CD14-positive monocyte (primary cell): Measurements from ENCODE around the gene MMP28. TPM values are rescaled to one million over a fixed set of nuclear protein-coding genes. Genes with fewer than 3 reads are reported as not detected.

Source experiments
- DNase-seq, 3 donors: peaks; one replicate each; pipeline ENCODE4 v3.0.0-alpha.2; 2011 to 2022
- H2AFZ ChIP-seq: 2 replicates; pipeline ENCODE4 v1.6.0; 2012; ENCODE audit warnings: mild to moderate bottlenecking, low read depth, low read length, inconsistent platforms; ENCODE audit not compliant: insufficient read depth, poor library complexity, severe bottlenecking
- H3K27ac ChIP-seq, 2 donors: 1 replicate in 1 of 2; 2 replicates in 1 of 2; pipeline ENCODE4 v1.5.1; 2012 to 2013; ENCODE audit warnings: low read length in 2 of 2, control low read depth in 1 of 2, inconsistent platforms in 1 of 2, low read depth in 1 of 2, mild to moderate bottlenecking in 1 of 2
- H3K27me3 ChIP-seq, 2 donors: one replicate each; pipeline versions ENCODE4 v1.6.0 to v1.6.1; 2011 to 2013; ENCODE audit warnings: low read length in 2 of 2; ENCODE audit not compliant: control insufficient read depth in 2 of 2, insufficient read depth in 2 of 2
- H3K36me3 ChIP-seq, 2 donors: replicated peaks in 1 of 2; 1 replicate in 1 of 2; 2 replicates in 1 of 2; pipeline versions ENCODE4 v1.5.1 to v1.6.1; 2012 to 2013; ENCODE audit warnings: low read length in 2 of 2, control low read depth in 1 of 2, inconsistent platforms in 1 of 2, mild to moderate bottlenecking in 1 of 2; ENCODE audit not compliant: insufficient read depth in 2 of 2, control insufficient read depth in 1 of 2
- H3K4me1 ChIP-seq, 2 donors: 1 replicate in 1 of 2; 2 replicates in 1 of 2; pipeline versions ENCODE4 v1.5.1 to v1.6.1; 2012 to 2013; ENCODE audit warnings: low read length in 2 of 2, control low read depth in 1 of 2, inconsistent platforms in 1 of 2, mild to moderate bottlenecking in 1 of 2, moderate library complexity in 1 of 2; ENCODE audit not compliant: insufficient read depth in 2 of 2, control insufficient read depth in 1 of 2
- H3K4me2 ChIP-seq: replicated peaks from 2 replicates; pipeline ENCODE3; 2012; ENCODE audit warnings: low read length, moderate library complexity, mild to moderate bottlenecking; ENCODE audit not compliant: poor library complexity, severe bottlenecking; ENCODE audit errors: extremely low read depth
- H3K4me3 ChIP-seq, 3 experiments: fragments of 200-600 bp in 1 of 3; sonication (generic) in 1 of 3; replicated peaks in 1 of 3; 1 replicate in 2 of 3; 2 replicates in 1 of 3; pipeline ENCODE4 v1.5.1; 2011 to 2013; ENCODE audit warnings: low read length in 3 of 3, mild to moderate bottlenecking in 3 of 3, control low read depth in 2 of 3, low read depth in 2 of 3, inconsistent platforms in 1 of 3, moderate library complexity in 1 of 3
- H3K79me2 ChIP-seq: 2 replicates; pipeline ENCODE4 v1.6.0; 2012; ENCODE audit warnings: mild to moderate bottlenecking, control low read depth, inconsistent platforms, low read length, moderate library complexity; ENCODE audit not compliant: insufficient read depth
- H3K9ac ChIP-seq: 2 replicates; pipeline ENCODE4 v1.6.0; 2017; ENCODE audit warnings: low read length, mild to moderate bottlenecking; ENCODE audit not compliant: insufficient read depth, poor library complexity, severe bottlenecking
- H3K9me3 ChIP-seq, 2 donors: replicated peaks in 1 of 2; 1 replicate in 1 of 2; 2 replicates in 1 of 2; pipeline versions ENCODE4 v1.5.1 to v1.6.1; 2012 to 2013; ENCODE audit warnings: low read length in 2 of 2, control low read depth in 1 of 2; ENCODE audit not compliant: control insufficient read depth in 1 of 2, insufficient read depth in 1 of 2
- H4K20me1 ChIP-seq: 2 replicates; pipeline ENCODE4 v1.6.0; 2012; ENCODE audit warnings: mild to moderate bottlenecking, low read length, control low read depth, moderate library complexity; ENCODE audit not compliant: insufficient read depth
- H3K27ac Mint-ChIP-seq, 7 donors: one replicate each; pipeline ENCODE4 v1.8.0; 2020; ENCODE audit warnings: mild to moderate bottlenecking in 7 of 7, mixed read lengths in 7 of 7, moderate library complexity in 6 of 7, inconsistent platforms in 2 of 7
- H3K27me3 Mint-ChIP-seq, 3 donors: one replicate each; pipeline ENCODE4 v1.8.0; 2021 to 2022; ENCODE audit warnings: low read depth in 3 of 3, mild to moderate bottlenecking in 3 of 3, mixed read lengths in 3 of 3, moderate library complexity in 3 of 3, inconsistent platforms in 1 of 3
- H3K36me3 Mint-ChIP-seq, 2 donors: one replicate each; pipeline ENCODE4 v1.8.0; 2020; ENCODE audit warnings: mixed read lengths in 2 of 2, inconsistent platforms in 1 of 2, mild to moderate bottlenecking in 1 of 2
- H3K4me1 Mint-ChIP-seq: one replicate; pipeline ENCODE4 v1.8.0; 2020; ENCODE audit warnings: mild to moderate bottlenecking, mixed read lengths
- H3K4me3 Mint-ChIP-seq, 2 donors: one replicate each; pipeline ENCODE4 v1.8.0; 2020; ENCODE audit warnings: mild to moderate bottlenecking in 2 of 2, mixed read lengths in 2 of 2, moderate library complexity in 1 of 2
- H3K9me3 Mint-ChIP-seq, 7 donors: one replicate each; pipeline ENCODE4 v1.8.0; 2020 to 2022; ENCODE audit warnings: mixed read lengths in 7 of 7, mild to moderate bottlenecking in 6 of 7, moderate library complexity in 6 of 7, inconsistent platforms in 2 of 7
- CTCF ChIP-seq: fragments of 200-600 bp; IDR thresholded peaks from one replicate; pipeline ENCODE4 v1.8.0; 2022; ENCODE audit warnings: antibody characterized with exemption, mild to moderate bottlenecking
- WGBS: methylation state at CpG from one replicate; pipeline ENCODE4 v1.1.5; 2013; ENCODE audit warnings: missing lambda C conversion rate; ENCODE audit not compliant: insufficient coverage; 5-methylcytosine and 5-hydroxymethylcytosine counted together
- intact Hi-C, 2 donors: fragments of 100-400 bp; cut with micrococcal nuclease; formaldehyde crosslinking; loops; one replicate each; pipeline versions ENCODE4 v1.15.0 to v1.15.1; 2023
- polyA plus RNA-seq, 3 donors: library from polyadenylated mRNA; depleted of rRNA in 1 of 3; unstranded in 2 of 3; stranded (reverse) in 1 of 3; fragments of 300-500 nt in 2 of 3; fragments of >200 nt in 1 of 3; fragmentation: Illumina TruSeq in 2 of 3; gene quantifications; 1 replicate in 2 of 3; 2 replicates in 1 of 3; pipeline ENCODE4 v1.2.3, GENCODE V29; 2012 to 2021

MMP28 gene
- polyA plus RNA-seq, 3 donors = not detected

GRCh38 chr17:35729405-35729833 is 66.0 kb downstream of the MMP28 start:
- Histone ChIP-seq H3K36me3 (peaks cover 30 to 43% of the 10 kb centered on the region in 2 donors), H4K20me1 (no peaks in the 10 kb centered on the region), H3K9ac (no peak overlapping the region), H3K4me2 (no peak overlapping the region), H3K27ac (no peak overlapping the region), H3K4me1 (peaks cover 4 to 7% of the 10 kb centered on the region in 2 donors), H3K4me3 (no peak overlapping the region), H3K27me3 (peaks cover 5 to 23% of the 10 kb centered on the region in 2 donors), H2AFZ (no peak overlapping the region), H3K9me3 (no peaks in the 10 kb centered on the region), H3K79me2 (no peaks in the 10 kb centered on the region)
- Mint-ChIP-seq H3K9me3 (peaks cover 0 to 3% (median 0%) of the 10 kb centered on the region in 7 donors), H3K36me3 (peaks cover 43 to 45% of the 10 kb centered on the region in 2 donors), H3K27ac (no peak overlapping the region), H3K4me3 (no peak overlapping the region), H3K4me1 (peaks cover 11% of the 10 kb centered on the region), H3K27me3 (peaks cover 22 to 33% (median 26%) of the 10 kb centered on the region in 3 donors)
- no peak for TF ChIP-seq CTCF
- no peak for DNase-seq
- intact Hi-C loops = no loop called here
- WGBS = 67% methylated on average over 1 of the region's 4 CpGs

GRCh38 chr17:35728551-35728950 is 66.9 kb downstream of the MMP28 start:
- Mint-ChIP-seq H3K27ac (no peak overlapping the region), H3K36me3 (peaks cover 51 to 54% of the 10 kb centered on the region in 2 donors), H3K9me3 (peaks cover 0 to 3% (median 0%) of the 10 kb centered on the region in 7 donors), H3K27me3 (peaks cover 22 to 30% (median 26%) of the 10 kb centered on the region in 3 donors), H3K4me3 (no peak overlapping the region), H3K4me1 (peaks cover 11% of the 10 kb centered on the region)
- Histone ChIP-seq H3K79me2 (no peaks in the 10 kb centered on the region), H3K36me3 (peaks cover 39 to 52% of the 10 kb centered on the region in 2 donors), H3K27ac (no peak overlapping the region), H3K9me3 (no peaks in the 10 kb centered on the region), H3K27me3 (peaks cover 5 to 23% of the 10 kb centered on the region in 2 donors), H4K20me1 (no peaks in the 10 kb centered on the region), H3K4me1 (peaks cover 4 to 7% of the 10 kb centered on the region in 2 donors), H3K4me2 (no peak overlapping the region), H3K4me3 (no peak overlapping the region), H2AFZ (no peak overlapping the region), H3K9ac (no peak overlapping the region)
- no peak for DNase-seq
- TF ChIP-seq CTCF = no peak
- intact Hi-C loops = no loop called here
- WGBS = 90% methylated on average over 2 of the region's 3 CpGs
